H9 (cell line): ENCODE results near the gene NKIRAS1. TPM values are rescaled to one million over a fixed set of nuclear protein-coding genes. Genes with fewer than 3 reads are reported as not detected.

Source experiments
- DNase-seq: peaks from one replicate; pipeline ENCODE4 v3.0.0-alpha.2; 2017
- H2AFZ ChIP-seq: one replicate; pipeline ENCODE4 v1.6.1; 2013; ENCODE audit warnings: mild to moderate bottlenecking, low read length, control low read depth, moderate library complexity
- H2AK5ac ChIP-seq: 2 replicates; pipeline ENCODE4 v1.6.1; 2013; ENCODE audit warnings: low read length, control low read depth, mixed read lengths; ENCODE audit not compliant: insufficient read length
- H2BK120ac ChIP-seq: one replicate; pipeline ENCODE4 v1.6.1; 2013; ENCODE audit warnings: low read depth, mild to moderate bottlenecking, low read length, control low read depth, inconsistent platforms; ENCODE audit not compliant: poor library complexity, severe bottlenecking
- H2BK12ac ChIP-seq: 2 replicates; pipeline ENCODE4 v1.6.1; 2013; ENCODE audit warnings: low read length, control low read depth, mixed read lengths, low read depth; ENCODE audit not compliant: insufficient read length
- H2BK15ac ChIP-seq: 2 replicates; pipeline ENCODE4 v1.6.1; 2013; ENCODE audit warnings: low read depth, low read length, control low read depth
- H2BK20ac ChIP-seq: one replicate; pipeline ENCODE4 v1.6.1; 2013; ENCODE audit warnings: low read depth, mild to moderate bottlenecking, low read length, control low read depth, inconsistent platforms; ENCODE audit not compliant: poor library complexity, severe bottlenecking
- H2BK5ac ChIP-seq: 2 replicates; pipeline ENCODE4 v1.6.1; 2013; ENCODE audit warnings: low read length, control low read depth, mixed read lengths; ENCODE audit not compliant: insufficient read length
- H3K14ac ChIP-seq: 2 replicates; pipeline ENCODE4 v1.6.1; 2013; ENCODE audit warnings: low read length, control low read depth; ENCODE audit not compliant: insufficient read depth
- H3K18ac ChIP-seq: 2 replicates; pipeline ENCODE4 v1.6.1; 2013; ENCODE audit warnings: low read depth, mild to moderate bottlenecking, mixed read lengths, low read length, control low read depth; ENCODE audit not compliant: insufficient read length
- H3K23ac ChIP-seq: 2 replicates; pipeline ENCODE4 v1.6.1; 2013; ENCODE audit warnings: low read length, control low read depth, mixed read lengths, low read depth; ENCODE audit not compliant: insufficient read length
- H3K23me2 ChIP-seq: 2 replicates; pipeline ENCODE4 v1.6.1; 2013; ENCODE audit warnings: low read depth, mild to moderate bottlenecking, mixed read lengths, low read length, control low read depth; ENCODE audit not compliant: insufficient read length, poor library complexity, severe bottlenecking
- H3K27ac ChIP-seq: 2 replicates; pipeline ENCODE4 v1.5.1; 2013; ENCODE audit warnings: low read length, control low read depth, mixed read lengths, low read depth; ENCODE audit not compliant: insufficient read length
- H3K27me3 ChIP-seq: 2 replicates; pipeline ENCODE4 v1.6.1; 2013; ENCODE audit warnings: low read length, control low read depth, inconsistent platforms; ENCODE audit not compliant: insufficient read depth
- H3K4ac ChIP-seq: 2 replicates; pipeline ENCODE4 v1.6.1; 2013; ENCODE audit warnings: low read depth, mild to moderate bottlenecking, control low read depth, inconsistent platforms, low read length, moderate library complexity
- H3K4me1 ChIP-seq: 2 replicates; pipeline ENCODE4 v1.6.1; 2013; ENCODE audit warnings: low read length, control low read depth, inconsistent platforms; ENCODE audit not compliant: insufficient read depth
- H3K4me2 ChIP-seq: 2 replicates; pipeline ENCODE4 v1.6.1; 2013; ENCODE audit warnings: low read length, control low read depth, mixed read lengths; ENCODE audit not compliant: insufficient read length, insufficient read depth
- H3K56ac ChIP-seq: 2 replicates; pipeline ENCODE4 v1.6.1; 2013; ENCODE audit warnings: low read depth, mild to moderate bottlenecking, mixed read lengths, low read length, control low read depth; ENCODE audit not compliant: insufficient read length
- H3K79me1 ChIP-seq: 2 replicates; pipeline ENCODE4 v1.6.1; 2013; ENCODE audit warnings: low read depth, mild to moderate bottlenecking, moderate library complexity, low read length, control low read depth, inconsistent platforms; ENCODE audit not compliant: insufficient read depth, poor library complexity, severe bottlenecking
- H3K79me2 ChIP-seq: 2 replicates; pipeline ENCODE4 v1.6.1; 2013; ENCODE audit warnings: low read length, control low read depth, inconsistent platforms; ENCODE audit not compliant: insufficient read depth
- H3K9ac ChIP-seq: 2 replicates; pipeline ENCODE4 v1.6.1; 2013; ENCODE audit warnings: low read length, control low read depth, mixed read lengths; ENCODE audit not compliant: insufficient read length; ENCODE audit errors: extremely low read depth
- H3K9me3 ChIP-seq: one replicate; pipeline ENCODE4 v1.6.1; 2013; ENCODE audit warnings: low read depth, low read length, inconsistent platforms; ENCODE audit not compliant: control insufficient read depth
- H3T11ph ChIP-seq: one replicate; pipeline ENCODE4 v1.6.1; 2013; ENCODE audit warnings: mild to moderate bottlenecking, low read length, control low read depth, inconsistent platforms
- H4K20me1 ChIP-seq: one replicate; pipeline ENCODE4 v1.6.1; 2013; ENCODE audit not compliant: control insufficient read depth, insufficient read length, insufficient read depth
- H4K5ac ChIP-seq: 2 replicates; pipeline ENCODE4 v1.6.1; 2013; ENCODE audit warnings: low read depth, mild to moderate bottlenecking, mixed read lengths, low read length, control low read depth; ENCODE audit not compliant: insufficient read length
- H4K8ac ChIP-seq: replicated peaks from 2 replicates; pipeline ENCODE4 v1.6.1; 2013; ENCODE audit warnings: low read length, control low read depth, mixed read lengths, low read depth; ENCODE audit not compliant: insufficient read length
- H4K91ac ChIP-seq: 2 replicates; pipeline ENCODE4 v1.6.1; 2013; ENCODE audit warnings: low read depth, mild to moderate bottlenecking, moderate library complexity, mixed read lengths, low read length, control low read depth; ENCODE audit not compliant: insufficient read length
- H3K27ac Mint-ChIP-seq, 3 experiments: 2 replicates in 2 of 3; 3 replicates in 1 of 3; pipeline ENCODE4 v1.8.0; 2020 to 2021; ENCODE audit warnings: mixed read lengths in 3 of 3, mild to moderate bottlenecking in 1 of 3, moderate library complexity in 1 of 3
- H3K27me3 Mint-ChIP-seq: 2 replicates; pipeline ENCODE4 v1.8.0; 2021; ENCODE audit warnings: low read depth, mild to moderate bottlenecking, moderate library complexity, mixed read lengths
- H3K36me3 Mint-ChIP-seq, 3 experiments: 2 replicates in 2 of 3; 3 replicates in 1 of 3; pipeline ENCODE4 v1.8.0; 2020 to 2021; ENCODE audit warnings: low read depth in 3 of 3, mixed read lengths in 3 of 3; ENCODE audit not compliant: insufficient read depth in 1 of 3
- H3K4me1 Mint-ChIP-seq, 2 experiments: 2 replicates each; pipeline ENCODE4 v1.8.0; 2020; ENCODE audit warnings: mixed read lengths in 2 of 2
- H3K4me3 Mint-ChIP-seq, 2 experiments: 2 replicates in 1 of 2; 3 replicates in 1 of 2; pipeline ENCODE4 v1.8.0; 2020 to 2021; ENCODE audit warnings: mild to moderate bottlenecking in 2 of 2, mixed read lengths in 2 of 2, moderate library complexity in 1 of 2
- H3K9me3 Mint-ChIP-seq, 2 experiments: 2 replicates in 1 of 2; 3 replicates in 1 of 2; pipeline ENCODE4 v1.8.0; 2020; ENCODE audit warnings: mild to moderate bottlenecking in 2 of 2, mixed read lengths in 2 of 2, moderate library complexity in 1 of 2
- WGBS: extraction: QIAGEN DNeasy Blood & Tissue Kit; methylation state at CpG from one replicate; pipeline ENCODE4 v1.1.7; 2013; ENCODE audit warnings: missing lambda C conversion rate, low lambda C conversion rate, mixed read lengths; ENCODE audit not compliant: insufficient read length; ENCODE audit errors: extremely low coverage; 5-methylcytosine and 5-hydroxymethylcytosine counted together
- total RNA-seq: library from RNA; stranded (reverse); gene quantifications from 2 replicates; pipeline ENCODE4 v1.2.1, GENCODE V29; 2021
- TF ChIP-seq, protein P1 (sequence below): fragments of 200-600 bp; sonication (generic); conservative IDR thresholded peaks from 3 replicates; pipeline ENCODE4 v1.8.0; 2021; ENCODE audit warnings: antibody characterized with exemption, mild to moderate bottlenecking

NKIRAS1 gene
- total RNA-seq, 1 experiment from 2014 or later, result 6.1 TPM

DNA sequence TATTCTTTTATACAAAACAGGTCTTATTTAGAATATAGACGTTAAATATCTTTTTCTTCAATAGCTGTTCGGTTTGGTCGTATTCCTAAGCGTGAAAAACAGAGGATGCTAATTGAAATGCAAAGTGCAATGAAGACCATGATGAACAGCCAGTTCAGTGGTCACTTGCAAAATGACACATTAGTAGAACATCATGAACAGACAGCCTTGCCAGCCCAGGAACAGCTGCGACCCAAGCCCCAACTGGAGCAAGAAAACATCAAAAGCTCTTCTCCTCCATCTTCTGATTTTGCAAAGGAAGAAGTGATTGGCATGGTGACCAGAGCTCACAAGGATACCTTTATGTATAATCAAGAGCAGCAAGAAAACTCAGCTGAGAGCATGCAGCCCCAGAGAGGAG is 45.1 kb upstream of the NKIRAS1 start:
- Histone ChIP-seq H3T11ph (no peak overlapping the region), H3K4me2 (no peak overlapping the region), H3K9ac (no peak overlapping the region), H3K79me1 (peaks cover 2% of the 10 kb centered on the region), H3K14ac (no peak overlapping the region), H4K20me1 (no peaks in the 10 kb centered on the region), H2AK5ac (no peak overlapping the region), H2BK20ac (no peak overlapping the region), H4K5ac (no peak overlapping the region), H3K23me2 (no peaks in the 10 kb centered on the region), H3K18ac (no peak overlapping the region), H2AFZ (no peak overlapping the region), H3K79me2 (no peaks in the 10 kb centered on the region), H3K4me1 (no peaks in the 10 kb centered on the region), H3K27ac (no peak overlapping the region), H4K91ac (no peak overlapping the region), H3K23ac (no peak overlapping the region), H4K8ac (no peak overlapping the region), H2BK12ac (no peak overlapping the region), H3K27me3 (no peaks in the 10 kb centered on the region), H2BK5ac (no peak overlapping the region), H2BK120ac (no peak overlapping the region), H2BK15ac (no peak overlapping the region), H3K56ac (no peak overlapping the region), H3K4ac (no peak overlapping the region), H3K9me3 (no peaks in the 10 kb centered on the region)
- Mint-ChIP-seq H3K9me3 (no peaks in the 10 kb centered on the region), H3K4me3 (no peak overlapping the region), H3K27ac (no peak overlapping the region), H3K36me3 (peaks cover 17 to 73% (median 73%) of the 10 kb centered on the region in 3 experiments; a peak in 6 of 7 replicates), H3K27me3 (no peaks in the 10 kb centered on the region), H3K4me1 (no peaks in the 10 kb centered on the region; a peak in 1 of 4 replicates)
- TF ChIP-seq, protein P1, sequence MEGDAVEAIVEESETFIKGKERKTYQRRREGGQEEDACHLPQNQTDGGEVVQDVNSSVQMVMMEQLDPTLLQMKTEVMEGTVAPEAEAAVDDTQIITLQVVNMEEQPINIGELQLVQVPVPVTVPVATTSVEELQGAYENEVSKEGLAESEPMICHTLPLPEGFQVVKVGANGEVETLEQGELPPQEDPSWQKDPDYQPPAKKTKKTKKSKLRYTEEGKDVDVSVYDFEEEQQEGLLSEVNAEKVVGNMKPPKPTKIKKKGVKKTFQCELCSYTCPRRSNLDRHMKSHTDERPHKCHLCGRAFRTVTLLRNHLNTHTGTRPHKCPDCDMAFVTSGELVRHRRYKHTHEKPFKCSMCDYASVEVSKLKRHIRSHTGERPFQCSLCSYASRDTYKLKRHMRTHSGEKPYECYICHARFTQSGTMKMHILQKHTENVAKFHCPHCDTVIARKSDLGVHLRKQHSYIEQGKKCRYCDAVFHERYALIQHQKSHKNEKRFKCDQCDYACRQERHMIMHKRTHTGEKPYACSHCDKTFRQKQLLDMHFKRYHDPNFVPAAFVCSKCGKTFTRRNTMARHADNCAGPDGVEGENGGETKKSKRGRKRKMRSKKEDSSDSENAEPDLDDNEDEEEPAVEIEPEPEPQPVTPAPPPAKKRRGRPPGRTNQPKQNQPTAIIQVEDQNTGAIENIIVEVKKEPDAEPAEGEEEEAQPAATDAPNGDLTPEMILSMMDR, result no peak
- no CpG with 5 or more reads among the region's 5 CpGs for WGBS
- no peak for DNase-seq
